Activated naive CD4-positive, alpha-beta T cell treated with anti-CD3 and anti-CD28 coated beads for 36 hours (primary cell): Measurements from ENCODE around the gene SCUBE3. TPM values are rescaled to one million over a fixed set of nuclear protein-coding genes. Genes with fewer than 3 reads are reported as not detected.

Source experiments
- CTCF ChIA-PET: fragments of 350-600 bp; sonication (Branson Sonifier 250); formaldehyde crosslinking; loops from one replicate; lab custom pipeline; 2021; ENCODE audit warnings: antibody characterized with exemption; lab: Charles Lee
- DNase-seq: peaks from one replicate; pipeline ENCODE4 v3.0.0-alpha.2; 2020
- H3K27ac Mint-ChIP-seq: one replicate; pipeline ENCODE4 v1.8.0; 2021; ENCODE audit warnings: mild to moderate bottlenecking, mixed read lengths
- H3K27me3 Mint-ChIP-seq: one replicate; pipeline ENCODE4 v1.8.0; 2021; ENCODE audit warnings: low read depth, mixed read lengths
- H3K36me3 Mint-ChIP-seq: one replicate; pipeline ENCODE4 v1.8.0; 2021; ENCODE audit warnings: low read depth, mixed read lengths
- H3K4me1 Mint-ChIP-seq: one replicate; pipeline ENCODE4 v1.8.0; 2021; ENCODE audit warnings: low read depth, mixed read lengths
- H3K4me3 Mint-ChIP-seq: one replicate; pipeline ENCODE4 v1.8.0; 2021; ENCODE audit warnings: mild to moderate bottlenecking, moderate library complexity, mixed read lengths
- H3K9me3 Mint-ChIP-seq: one replicate; pipeline ENCODE4 v1.8.0; 2021; ENCODE audit warnings: mixed read lengths
- intact Hi-C: fragments of 100-400 bp; cut with micrococcal nuclease; formaldehyde crosslinking; loops from one replicate; pipeline ENCODE4 v1.15.1; 2023
- total RNA-seq, 2 experiments: library from RNA; stranded (reverse); gene quantifications; one replicate each; pipeline ENCODE4 v1.2.3, GENCODE V29; 2021

Gene SCUBE3
- total RNA-seq, 2 experiments from 2014 or later = not detected

DNA sequence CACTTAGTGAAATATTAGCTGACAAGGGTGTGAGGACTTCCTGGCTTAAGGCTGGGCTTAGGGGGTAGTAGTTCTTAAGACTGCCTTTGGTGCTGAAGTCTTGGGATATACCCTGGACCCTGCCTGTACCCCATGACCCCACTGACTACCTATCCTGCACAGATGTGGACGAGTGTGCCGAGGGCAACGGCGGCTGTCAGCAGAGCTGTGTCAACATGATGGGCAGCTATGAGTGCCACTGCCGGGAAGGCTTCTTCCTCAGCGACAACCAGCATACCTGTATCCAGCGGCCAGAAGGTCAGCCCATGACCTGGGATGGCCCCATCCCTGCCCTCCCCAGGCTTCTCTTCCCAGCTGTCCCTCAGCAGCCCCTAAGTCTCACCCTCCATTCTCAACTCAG lies 17.8 kb downstream of the SCUBE3 start:
- H3K4me1 Mint-ChIP-seq = no peaks in the 10 kb centered on the region
- intact Hi-C loops = no loop called here
- H3K36me3 Mint-ChIP-seq = no peaks in the 10 kb centered on the region
- CTCF ChIA-PET = interaction anchor here (1.2 to 3.7 kb wide), 2 partner anchors 10 to 26 kb away, joined by 3 to 23 read pairs; no protein-coding TSS in a partner anchor
- DNase-seq = no peak
- H3K4me3 Mint-ChIP-seq = no peak overlapping the region
- H3K9me3 Mint-ChIP-seq = peaks cover 3% of the 10 kb centered on the region
- no peaks in the 10 kb centered on the region for H3K27me3 Mint-ChIP-seq
- H3K27ac Mint-ChIP-seq = no peak overlapping the region

DNA sequence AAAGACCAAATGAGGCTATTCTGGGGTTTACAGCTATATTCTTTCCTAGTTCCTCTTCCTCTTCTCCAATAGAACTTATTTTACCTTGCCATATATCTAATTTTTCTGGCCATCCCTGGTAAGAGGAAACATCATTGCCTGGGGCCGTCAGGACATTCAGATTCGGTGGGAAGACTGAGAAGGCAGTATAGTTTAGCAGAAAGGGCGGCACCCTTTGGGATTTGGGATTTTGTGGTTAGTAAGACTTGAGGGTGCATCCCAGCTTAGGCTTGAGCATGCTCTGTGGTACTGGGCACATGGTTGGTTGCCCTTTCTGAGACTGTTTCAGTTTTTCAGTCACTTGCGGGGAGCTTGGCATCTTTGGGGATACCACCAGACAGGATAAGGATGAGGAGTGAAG lies 21.1 kb downstream of the SCUBE3 start:
- intact Hi-C loops = no loop called here
- H3K4me3 Mint-ChIP-seq = no peak overlapping the region
- no peak for DNase-seq
- no peaks in the 10 kb centered on the region for H3K27me3 Mint-ChIP-seq
- peaks cover 3% of the 10 kb centered on the region for H3K9me3 Mint-ChIP-seq
- no peaks in the 10 kb centered on the region for H3K36me3 Mint-ChIP-seq
- H3K27ac Mint-ChIP-seq = no peak overlapping the region
- no peaks in the 10 kb centered on the region for H3K4me1 Mint-ChIP-seq
- CTCF ChIA-PET = no interaction called here

DNA sequence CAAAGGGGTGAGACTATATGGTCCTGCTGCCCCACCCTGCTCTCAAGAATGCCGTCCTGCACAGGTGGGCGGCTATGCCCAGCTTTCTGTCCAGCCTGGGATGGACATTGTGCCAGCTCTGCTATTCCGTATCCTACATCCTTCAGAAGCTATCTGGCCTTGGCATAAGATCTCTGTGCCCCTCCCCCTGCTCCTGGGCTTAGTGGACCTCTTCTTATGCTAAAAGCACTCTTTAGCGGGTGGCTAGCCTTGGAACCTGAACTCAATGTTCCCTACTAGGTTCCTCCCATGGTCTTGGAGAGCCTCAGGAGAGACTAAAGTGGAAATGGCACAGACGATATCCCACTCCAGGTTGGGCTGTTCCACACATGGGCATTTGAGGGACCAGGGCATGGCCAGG lies 22.5 kb downstream of the SCUBE3 start:
- H3K9me3 Mint-ChIP-seq = peaks cover 3% of the 10 kb centered on the region
- H3K27ac Mint-ChIP-seq = no peak overlapping the region
- intact Hi-C loops = no loop called here
- no peaks in the 10 kb centered on the region for H3K4me1 Mint-ChIP-seq
- H3K4me3 Mint-ChIP-seq = no peak overlapping the region
- no peaks in the 10 kb centered on the region for H3K27me3 Mint-ChIP-seq
- CTCF ChIA-PET = no interaction called here
- no peak for DNase-seq
- H3K36me3 Mint-ChIP-seq = no peaks in the 10 kb centered on the region

DNA sequence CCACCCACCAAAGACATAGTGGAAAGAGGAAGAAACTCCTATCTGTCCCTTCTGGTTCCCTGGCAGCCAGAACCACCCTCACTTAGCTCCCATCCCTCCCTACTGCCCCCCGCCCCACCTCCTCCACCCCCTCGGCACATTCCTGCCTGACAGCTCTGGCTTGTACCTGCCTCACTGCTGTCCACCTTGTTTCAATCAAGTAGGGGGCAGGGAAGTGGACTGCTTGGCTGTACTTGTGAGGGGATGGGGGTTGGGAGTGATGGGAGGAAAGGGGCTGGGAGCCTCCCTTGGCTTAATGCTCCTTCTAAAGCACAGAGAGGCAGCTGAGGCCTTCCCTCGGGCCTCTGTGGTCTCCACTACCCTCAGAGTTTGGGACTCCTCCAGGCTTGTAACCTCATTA lies 23.7 kb downstream of the SCUBE3 start:
- CTCF ChIA-PET = interaction anchor here (1.0 kb wide), 2 partner anchors 8 to 116 kb away, joined by 3 to 4 read pairs; no protein-coding TSS in a partner anchor
- DNase-seq = no peak
- Mint-ChIP-seq H3K9me3 (peaks cover 3% of the 10 kb centered on the region), H3K4me1 (no peaks in the 10 kb centered on the region), H3K4me3 (no peak overlapping the region), H3K36me3 (no peaks in the 10 kb centered on the region), H3K27ac (no peak overlapping the region), H3K27me3 (no peaks in the 10 kb centered on the region)
- intact Hi-C loops = no loop called here

DNA sequence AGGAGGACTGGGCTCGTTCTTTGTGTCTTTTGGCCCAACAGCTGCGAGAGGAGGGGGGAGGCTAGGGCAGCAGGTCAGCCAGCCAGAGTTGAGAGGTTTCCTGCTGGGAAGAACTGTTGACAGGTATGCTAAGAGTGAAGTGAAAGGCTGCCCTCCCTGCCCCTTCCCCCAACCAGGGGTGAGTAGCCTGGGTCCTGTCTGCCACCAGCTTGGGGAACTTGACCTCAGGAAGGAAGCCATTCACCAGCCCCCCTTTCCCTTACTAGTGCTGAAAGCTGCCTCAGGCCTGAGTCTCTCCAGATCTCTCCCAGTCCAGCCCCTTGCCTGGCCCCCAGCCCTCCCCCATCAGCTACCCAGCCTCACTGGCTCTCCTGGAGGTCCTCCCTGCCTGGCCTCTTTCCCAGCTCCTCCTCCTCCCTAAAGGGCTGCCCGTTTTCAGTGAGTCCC lies 25.1 kb downstream of the SCUBE3 start:
- H3K27ac Mint-ChIP-seq = no peak overlapping the region
- no peaks in the 10 kb centered on the region for H3K36me3 Mint-ChIP-seq
- DNase-seq = no peak
- CTCF ChIA-PET = no interaction called here
- intact Hi-C loops = no loop called here
- H3K4me3 Mint-ChIP-seq = no peak overlapping the region
- H3K4me1 Mint-ChIP-seq = no peaks in the 10 kb centered on the region
- H3K27me3 Mint-ChIP-seq = no peaks in the 10 kb centered on the region
- peaks cover 3% of the 10 kb centered on the region for H3K9me3 Mint-ChIP-seq

DNA sequence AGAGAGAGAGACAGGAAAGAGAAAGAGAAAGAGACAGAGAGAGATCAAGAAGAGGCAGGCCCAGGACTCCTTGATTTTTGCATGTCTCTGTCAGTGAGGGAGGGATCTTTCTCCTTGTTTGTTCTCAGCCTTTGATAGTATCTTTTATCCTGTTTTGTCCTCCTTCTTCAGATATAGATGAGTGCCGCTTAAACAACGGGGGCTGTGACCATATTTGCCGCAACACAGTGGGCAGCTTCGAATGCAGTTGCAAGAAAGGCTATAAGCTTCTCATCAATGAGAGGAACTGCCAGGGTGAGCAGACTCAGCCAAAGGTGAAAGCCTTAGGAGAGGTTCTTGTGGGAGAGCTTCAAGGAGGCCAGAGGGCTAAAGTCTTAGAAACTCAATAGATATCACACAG lies 25.8 kb downstream of the SCUBE3 start:
- intact Hi-C loops = no loop called here
- Mint-ChIP-seq H3K4me1 (no peaks in the 10 kb centered on the region), H3K36me3 (peaks cover 2% of the 10 kb centered on the region), H3K9me3 (peaks cover 3% of the 10 kb centered on the region), H3K27ac (no peak overlapping the region), H3K27me3 (no peaks in the 10 kb centered on the region), H3K4me3 (no peak overlapping the region)
- DNase-seq = no peak
- CTCF ChIA-PET = interaction anchor here (0.8 to 4.0 kb wide), 6 partner anchors 13 to 253 kb away, joined by 5 to 39 read pairs (median 20); partner anchors contain the start of gene ZNF76

DNA sequence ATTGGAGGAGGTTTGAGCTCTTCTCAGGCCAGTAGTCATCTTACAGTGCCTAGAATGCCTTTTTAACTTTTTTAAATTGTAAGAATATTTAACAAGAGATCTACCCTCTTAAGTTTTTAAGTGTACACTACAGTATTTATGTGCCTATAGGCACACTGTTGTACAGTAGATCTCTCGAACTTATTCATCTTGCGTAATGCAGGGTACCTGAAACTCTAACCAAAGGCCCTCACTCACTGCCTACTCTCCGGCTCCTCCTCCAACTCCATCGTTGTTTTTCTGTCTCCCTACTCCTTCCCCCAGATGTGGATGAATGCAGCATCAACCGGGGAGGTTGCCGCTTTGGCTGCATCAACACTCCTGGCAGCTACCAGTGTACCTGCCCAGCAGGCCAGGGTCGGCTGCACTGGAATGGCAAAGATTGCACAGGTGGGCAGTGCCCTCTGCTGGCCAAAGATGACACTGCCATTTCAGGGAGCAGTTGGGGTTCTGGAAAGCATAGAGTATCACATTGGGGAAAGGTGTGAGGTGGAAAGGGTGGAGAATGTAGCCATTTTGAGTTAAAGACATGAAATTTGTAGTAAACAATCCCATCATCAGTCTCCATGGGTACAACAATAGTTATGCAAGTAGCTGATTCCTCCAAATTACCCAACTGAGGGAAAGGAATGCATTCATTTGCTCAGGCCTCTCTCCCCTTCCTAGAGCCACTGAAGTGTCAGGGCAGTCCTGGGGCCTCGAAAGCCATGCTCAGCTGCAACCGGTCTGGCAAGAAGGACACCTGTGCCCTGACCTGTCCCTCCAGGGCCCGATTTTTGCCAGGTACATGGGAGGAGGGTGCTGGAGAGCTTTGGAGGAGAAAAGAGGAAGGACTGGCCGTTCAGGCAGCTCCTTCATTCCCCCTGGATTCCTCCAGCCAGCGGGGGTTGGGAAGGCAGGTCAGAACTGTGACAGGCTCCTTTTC lies 27.4 kb downstream of the SCUBE3 start:
- no peaks in the 10 kb centered on the region for H3K9me3 Mint-ChIP-seq
- H3K27me3 Mint-ChIP-seq = no peaks in the 10 kb centered on the region
- H3K27ac Mint-ChIP-seq = no peak overlapping the region
- peaks cover 2% of the 10 kb centered on the region for H3K36me3 Mint-ChIP-seq
- H3K4me1 Mint-ChIP-seq = no peaks in the 10 kb centered on the region
- H3K4me3 Mint-ChIP-seq = no peak overlapping the region
- intact Hi-C loops = loop anchor here (1.0 kb wide), 2 partner anchors 95 to 255 kb away; no protein-coding TSS in a partner anchor
- peak; percentile 88 for DNase-seq
- CTCF ChIA-PET = interaction anchor here (0.5 to 4.0 kb wide), 36 partner anchors 9 to 1186 kb away, joined by 3 to 39 read pairs (median 3); partner anchors contain the start of gene ZNF76

DNA sequence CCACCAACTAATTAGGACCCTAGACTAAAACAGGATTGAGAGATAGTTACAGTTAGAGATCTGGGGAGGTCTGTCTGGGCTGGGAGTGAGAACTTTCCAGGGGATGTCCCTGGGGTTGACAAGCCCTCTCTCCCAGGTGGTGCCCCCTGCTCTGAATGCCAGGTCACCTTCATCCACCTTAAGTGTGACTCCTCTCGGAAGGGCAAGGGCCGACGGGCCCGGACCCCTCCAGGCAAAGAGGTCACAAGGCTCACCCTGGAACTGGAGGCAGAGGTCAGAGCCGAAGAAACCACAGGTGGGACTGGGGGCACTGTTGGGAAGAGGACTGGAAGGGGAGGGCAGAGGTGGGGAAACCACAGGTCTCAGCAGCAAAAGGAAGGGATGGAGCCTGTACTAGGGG lies 28.7 kb downstream of the SCUBE3 start:
- H3K27me3 Mint-ChIP-seq = no peaks in the 10 kb centered on the region
- no peak overlapping the region for H3K4me3 Mint-ChIP-seq
- no peak for DNase-seq
- H3K4me1 Mint-ChIP-seq = no peaks in the 10 kb centered on the region
- CTCF ChIA-PET = interaction anchor here (0.6 to 4.0 kb wide), 9 partner anchors 11 to 431 kb away, joined by 3 to 39 read pairs (median 3); partner anchors contain the start of gene ZNF76
- H3K27ac Mint-ChIP-seq = no peak overlapping the region
- intact Hi-C loops = no loop called here
- peaks cover 2% of the 10 kb centered on the region for H3K36me3 Mint-ChIP-seq
- no peaks in the 10 kb centered on the region for H3K9me3 Mint-ChIP-seq

DNA sequence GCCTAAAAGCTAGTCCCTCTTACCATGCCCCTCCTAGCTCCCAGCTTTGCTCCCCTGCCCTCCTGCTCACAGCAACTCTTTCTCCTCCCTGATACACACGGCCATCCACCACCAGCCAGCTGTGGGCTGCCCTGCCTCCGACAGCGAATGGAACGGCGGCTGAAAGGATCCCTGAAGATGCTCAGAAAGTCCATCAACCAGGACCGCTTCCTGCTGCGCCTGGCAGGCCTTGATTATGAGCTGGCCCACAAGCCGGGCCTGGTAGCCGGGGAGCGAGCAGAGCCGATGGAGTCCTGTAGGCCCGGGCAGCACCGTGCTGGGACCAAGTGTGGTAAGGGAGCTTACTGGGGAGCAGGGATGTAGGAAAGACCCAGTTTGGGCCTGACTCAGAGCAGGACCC lies 29.1 kb downstream of the SCUBE3 start:
- no peak overlapping the region for H3K4me3 Mint-ChIP-seq
- no peaks in the 10 kb centered on the region for H3K27me3 Mint-ChIP-seq
- no peak for DNase-seq
- H3K4me1 Mint-ChIP-seq = peaks cover 3% of the 10 kb centered on the region
- CTCF ChIA-PET = interaction anchor here (0.6 to 4.0 kb wide), 8 partner anchors 12 to 260 kb away, joined by 3 to 39 read pairs (median 3); partner anchors contain the start of gene ZNF76
- H3K9me3 Mint-ChIP-seq = no peaks in the 10 kb centered on the region
- no peak overlapping the region for H3K27ac Mint-ChIP-seq
- peaks cover 2% of the 10 kb centered on the region for H3K36me3 Mint-ChIP-seq
- intact Hi-C loops = no loop called here

DNA sequence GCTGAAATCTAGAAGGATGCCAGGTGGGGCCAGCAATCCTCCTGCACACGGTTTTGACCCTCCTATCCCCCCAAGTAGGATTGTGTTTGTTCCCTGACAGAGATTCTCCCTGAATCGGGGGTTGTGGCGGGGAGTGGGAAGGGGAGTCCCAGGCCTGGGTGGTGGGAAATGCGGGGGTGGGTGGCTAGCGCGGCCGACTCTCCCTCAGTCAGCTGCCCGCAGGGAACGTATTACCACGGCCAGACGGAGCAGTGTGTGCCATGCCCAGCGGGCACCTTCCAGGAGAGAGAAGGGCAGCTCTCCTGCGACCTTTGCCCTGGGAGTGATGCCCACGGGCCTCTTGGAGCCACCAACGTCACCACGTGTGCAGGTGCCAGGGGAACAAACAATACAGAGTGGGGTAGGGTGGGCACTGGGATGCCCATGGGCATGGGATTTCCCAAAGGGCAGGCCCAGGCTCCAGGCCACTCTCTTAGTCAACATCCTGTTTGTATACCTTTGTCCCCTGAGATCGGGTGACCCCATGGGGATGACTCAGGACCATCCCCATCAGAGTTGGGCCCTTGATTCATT lies 29.7 kb downstream of the SCUBE3 start:
- Mint-ChIP-seq H3K36me3 (peaks cover 2% of the 10 kb centered on the region), H3K27me3 (no peaks in the 10 kb centered on the region), H3K27ac (no peak overlapping the region), H3K4me1 (peaks cover 8% of the 10 kb centered on the region), H3K4me3 (no peak overlapping the region), H3K9me3 (no peaks in the 10 kb centered on the region)
- DNase-seq = no peak
- intact Hi-C loops = no loop called here
- CTCF ChIA-PET = interaction anchor here (0.6 to 4.0 kb wide), 4 partner anchors 14 to 256 kb away, joined by 3 to 39 read pairs (median 3); partner anchors contain the start of gene ZNF76

DNA sequence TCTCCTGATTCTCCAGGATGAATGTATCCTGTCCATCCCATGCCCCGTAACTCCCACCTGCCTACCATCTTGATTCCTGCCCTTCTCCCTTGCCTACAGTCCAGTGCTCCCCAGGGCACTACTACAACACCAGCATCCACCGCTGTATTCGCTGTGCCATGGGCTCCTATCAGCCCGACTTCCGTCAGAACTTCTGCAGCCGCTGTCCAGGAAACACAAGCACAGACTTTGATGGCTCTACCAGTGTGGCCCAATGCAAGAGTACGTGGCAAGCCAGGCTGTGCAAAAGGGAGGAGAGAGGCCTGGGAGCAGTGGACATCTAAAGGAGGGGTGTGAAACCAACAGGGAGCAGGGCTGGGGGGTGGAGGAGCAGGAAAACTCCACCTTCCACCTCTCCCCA lies 30.8 kb downstream of the SCUBE3 start:
- Mint-ChIP-seq H3K9me3 (no peaks in the 10 kb centered on the region), H3K4me3 (no peak overlapping the region), H3K36me3 (peaks cover 2% of the 10 kb centered on the region), H3K4me1 (peaks cover 12% of the 10 kb centered on the region), H3K27me3 (no peaks in the 10 kb centered on the region), H3K27ac (no peak overlapping the region)
- intact Hi-C loops = no loop called here
- CTCF ChIA-PET = interaction anchor here (1.1 kb wide), 1 partner anchor 105 kb away, joined by 3 read pairs; no protein-coding TSS in a partner anchor
- DNase-seq = no peak

DNA sequence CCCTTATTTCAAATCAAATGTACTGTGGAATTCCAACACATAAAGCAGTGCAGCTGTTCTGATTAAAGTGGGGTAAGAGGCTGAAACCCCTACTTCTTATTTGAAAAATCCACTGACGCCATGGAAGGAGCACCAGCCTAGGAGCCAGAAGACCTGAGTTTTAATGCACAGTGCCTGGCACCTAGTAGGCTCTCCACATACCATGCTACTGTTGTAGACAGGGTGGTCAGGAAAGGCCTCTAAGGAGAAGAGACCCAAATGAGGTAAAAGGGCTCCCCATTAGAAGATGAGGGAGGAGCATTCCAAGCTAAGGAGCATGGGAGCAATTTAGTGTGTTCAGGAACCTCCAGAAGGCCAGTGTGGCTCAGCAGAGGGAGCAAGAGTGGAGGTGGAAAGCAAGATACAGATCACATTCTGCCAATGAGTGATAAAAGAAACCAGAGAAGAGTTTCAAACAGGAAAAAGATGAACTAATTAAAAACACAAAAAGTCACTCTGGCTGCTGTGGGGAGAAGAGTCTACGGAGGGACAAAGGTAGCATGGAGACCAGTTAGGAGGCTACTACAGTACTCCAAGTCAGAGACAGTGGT lies 34.0 kb downstream of the SCUBE3 start:
- Mint-ChIP-seq H3K4me3 (no peak overlapping the region), H3K9me3 (no peaks in the 10 kb centered on the region), H3K36me3 (peaks cover 2% of the 10 kb centered on the region), H3K27me3 (no peaks in the 10 kb centered on the region), H3K4me1 (peaks cover 12% of the 10 kb centered on the region), H3K27ac (peak overlapping the region; percentile 5)
- intact Hi-C loops = no loop called here
- CTCF ChIA-PET = interaction anchor here (2.1 kb wide), 1 partner anchor 11 kb away, joined by 8 read pairs; the partner anchor contains the start of gene ZNF76
- no peak for DNase-seq
